K562 (cell line): ENCODE results near the gene FAM83F. TPM values are rescaled to one million over a fixed set of nuclear protein-coding genes. Genes with fewer than 3 reads are reported as not detected.

Experiments
- CAMTA2 ChIP-seq: fragments of 250-450 bp; sonication (Bioruptor Pico); conservative IDR thresholded peaks from 2 replicates; pipeline ENCODE4 v1.5.1; 2022
- CCNT2 ChIP-seq: IDR thresholded peaks from 2 replicates; pipeline ENCODE4 v1.6.1; 2011; ENCODE audit warnings: borderline replicate concordance, low read depth, mild to moderate bottlenecking, moderate library complexity, mixed read lengths, low read length; ENCODE audit not compliant: insufficient read length; ENCODE audit errors: extremely low read depth
- FOXA1 ChIP-seq: fragments of 450-650 bp; IDR thresholded peaks from 2 replicates; pipeline ENCODE4 v1.6.1; 2016; ENCODE audit warnings: mild to moderate bottlenecking, borderline replicate concordance
- ZBED1 ChIP-seq: IDR thresholded peaks from 2 replicates; pipeline ENCODE4 v1.6.1; 2014
- ZNF140 ChIP-seq: fragments of 250-450 bp; sonication (Bioruptor Pico); IDR thresholded peaks from 2 replicates; pipeline ENCODE4 v1.8.0; 2021; ENCODE audit warnings: moderate library complexity, mild to moderate bottlenecking, inconsistent platforms
- polyA plus RNA-seq, 8 experiments: library from polyadenylated mRNA; depleted of rRNA in 4 of 8; stranded (reverse) in 5 of 8; unstranded in 3 of 8; fragments of >200 nt; fragmentation: Nextera tagmentation in 2 of 8; fragmentation: Illumina TruSeq in 1 of 8; extraction: Ambion mirVana in 2 of 8; extraction: Trizol in 1 of 8; gene quantifications; 2 replicates each; pipeline versions ENCODE4 v1.2.1 to v1.2.3, GENCODE V29; 2011 to 2014; ENCODE audit warnings: inconsistent platforms in 1 of 8, missing spikeins in 1 of 8
- total RNA-seq, 7 experiments: library from RNA; depleted of rRNA in 6 of 7; stranded (reverse); fragments of >200 nt in 6 of 7; fragmentation: Illumina TruSeq in 2 of 7; extraction: Trizol in 2 of 7; gene quantifications; 2 replicates each; pipeline versions ENCODE4 v1.2.1 to v1.2.3, GENCODE V29; 2011 to 2021; ENCODE audit warnings: low replicate concordance in 1 of 7
- TF ChIP-seq, protein P1 (sequence below): fragments of 450-650 bp; IDR thresholded peaks from 2 replicates; pipeline ENCODE4 v1.6.1; 2016; ENCODE audit warnings: mild to moderate bottlenecking, moderate library complexity
- TF ChIP-seq, protein P2 (sequence below): fragments of 450-650 bp; IDR thresholded peaks from 2 replicates; pipeline ENCODE4 v1.6.1; 2017; ENCODE audit warnings: mild to moderate bottlenecking, moderate library complexity
- TF ChIP-seq, protein P3 (sequence below): sonication (generic); formaldehyde crosslinking; IDR thresholded peaks from 2 replicates; pipeline ENCODE4 v1.8.0; 2023; ENCODE audit warnings: missing genetic modification reagents, mild to moderate bottlenecking, borderline replicate concordance

Gene FAM83F
- total and polyA plus RNA-seq, 9 of the 15 experiments (the other 6 are each of a cell fraction or from before 2014, with no cell fraction given), result under 0.01 to 0.13 (median 0.04) TPM; not detected in 1

DNA sequence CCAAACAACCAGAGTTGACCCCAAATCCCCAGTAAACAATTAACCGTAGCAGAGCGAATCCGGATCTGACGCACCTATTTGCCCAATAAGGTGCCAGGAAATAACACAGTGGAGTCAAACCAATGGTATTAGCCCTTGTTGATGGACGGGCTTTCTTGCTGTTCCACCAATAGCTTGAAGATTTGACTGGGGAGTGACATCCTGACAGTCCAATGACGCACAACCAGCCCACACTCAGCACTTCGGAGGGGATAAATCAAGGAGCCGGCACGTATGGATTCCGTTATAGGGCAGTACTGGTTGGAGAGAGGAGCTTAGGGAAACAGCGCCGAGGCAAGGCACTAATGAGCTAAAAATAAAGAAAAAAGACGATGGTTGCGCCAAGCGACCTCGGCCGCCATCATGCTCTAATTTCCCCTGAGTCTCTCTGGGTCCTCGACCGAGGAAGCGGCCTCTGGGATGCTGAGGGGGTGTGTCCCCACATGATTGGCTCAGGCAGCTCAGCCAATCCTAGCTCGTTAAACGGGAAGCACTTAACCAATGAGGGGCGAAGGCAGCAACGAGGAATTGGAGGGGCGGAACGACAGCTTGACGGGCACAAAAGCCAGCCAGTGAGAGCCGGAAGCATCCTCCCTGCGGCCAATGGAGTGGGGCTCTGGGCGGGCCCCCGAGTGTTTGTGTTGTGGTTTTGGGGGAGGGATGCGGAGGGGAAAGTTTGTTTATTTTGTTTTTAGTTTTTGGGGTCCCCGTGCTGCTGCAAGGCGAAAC, 49.5 kb downstream of the FAM83F start (continued):
- TF ChIP-seq, protein P1, sequence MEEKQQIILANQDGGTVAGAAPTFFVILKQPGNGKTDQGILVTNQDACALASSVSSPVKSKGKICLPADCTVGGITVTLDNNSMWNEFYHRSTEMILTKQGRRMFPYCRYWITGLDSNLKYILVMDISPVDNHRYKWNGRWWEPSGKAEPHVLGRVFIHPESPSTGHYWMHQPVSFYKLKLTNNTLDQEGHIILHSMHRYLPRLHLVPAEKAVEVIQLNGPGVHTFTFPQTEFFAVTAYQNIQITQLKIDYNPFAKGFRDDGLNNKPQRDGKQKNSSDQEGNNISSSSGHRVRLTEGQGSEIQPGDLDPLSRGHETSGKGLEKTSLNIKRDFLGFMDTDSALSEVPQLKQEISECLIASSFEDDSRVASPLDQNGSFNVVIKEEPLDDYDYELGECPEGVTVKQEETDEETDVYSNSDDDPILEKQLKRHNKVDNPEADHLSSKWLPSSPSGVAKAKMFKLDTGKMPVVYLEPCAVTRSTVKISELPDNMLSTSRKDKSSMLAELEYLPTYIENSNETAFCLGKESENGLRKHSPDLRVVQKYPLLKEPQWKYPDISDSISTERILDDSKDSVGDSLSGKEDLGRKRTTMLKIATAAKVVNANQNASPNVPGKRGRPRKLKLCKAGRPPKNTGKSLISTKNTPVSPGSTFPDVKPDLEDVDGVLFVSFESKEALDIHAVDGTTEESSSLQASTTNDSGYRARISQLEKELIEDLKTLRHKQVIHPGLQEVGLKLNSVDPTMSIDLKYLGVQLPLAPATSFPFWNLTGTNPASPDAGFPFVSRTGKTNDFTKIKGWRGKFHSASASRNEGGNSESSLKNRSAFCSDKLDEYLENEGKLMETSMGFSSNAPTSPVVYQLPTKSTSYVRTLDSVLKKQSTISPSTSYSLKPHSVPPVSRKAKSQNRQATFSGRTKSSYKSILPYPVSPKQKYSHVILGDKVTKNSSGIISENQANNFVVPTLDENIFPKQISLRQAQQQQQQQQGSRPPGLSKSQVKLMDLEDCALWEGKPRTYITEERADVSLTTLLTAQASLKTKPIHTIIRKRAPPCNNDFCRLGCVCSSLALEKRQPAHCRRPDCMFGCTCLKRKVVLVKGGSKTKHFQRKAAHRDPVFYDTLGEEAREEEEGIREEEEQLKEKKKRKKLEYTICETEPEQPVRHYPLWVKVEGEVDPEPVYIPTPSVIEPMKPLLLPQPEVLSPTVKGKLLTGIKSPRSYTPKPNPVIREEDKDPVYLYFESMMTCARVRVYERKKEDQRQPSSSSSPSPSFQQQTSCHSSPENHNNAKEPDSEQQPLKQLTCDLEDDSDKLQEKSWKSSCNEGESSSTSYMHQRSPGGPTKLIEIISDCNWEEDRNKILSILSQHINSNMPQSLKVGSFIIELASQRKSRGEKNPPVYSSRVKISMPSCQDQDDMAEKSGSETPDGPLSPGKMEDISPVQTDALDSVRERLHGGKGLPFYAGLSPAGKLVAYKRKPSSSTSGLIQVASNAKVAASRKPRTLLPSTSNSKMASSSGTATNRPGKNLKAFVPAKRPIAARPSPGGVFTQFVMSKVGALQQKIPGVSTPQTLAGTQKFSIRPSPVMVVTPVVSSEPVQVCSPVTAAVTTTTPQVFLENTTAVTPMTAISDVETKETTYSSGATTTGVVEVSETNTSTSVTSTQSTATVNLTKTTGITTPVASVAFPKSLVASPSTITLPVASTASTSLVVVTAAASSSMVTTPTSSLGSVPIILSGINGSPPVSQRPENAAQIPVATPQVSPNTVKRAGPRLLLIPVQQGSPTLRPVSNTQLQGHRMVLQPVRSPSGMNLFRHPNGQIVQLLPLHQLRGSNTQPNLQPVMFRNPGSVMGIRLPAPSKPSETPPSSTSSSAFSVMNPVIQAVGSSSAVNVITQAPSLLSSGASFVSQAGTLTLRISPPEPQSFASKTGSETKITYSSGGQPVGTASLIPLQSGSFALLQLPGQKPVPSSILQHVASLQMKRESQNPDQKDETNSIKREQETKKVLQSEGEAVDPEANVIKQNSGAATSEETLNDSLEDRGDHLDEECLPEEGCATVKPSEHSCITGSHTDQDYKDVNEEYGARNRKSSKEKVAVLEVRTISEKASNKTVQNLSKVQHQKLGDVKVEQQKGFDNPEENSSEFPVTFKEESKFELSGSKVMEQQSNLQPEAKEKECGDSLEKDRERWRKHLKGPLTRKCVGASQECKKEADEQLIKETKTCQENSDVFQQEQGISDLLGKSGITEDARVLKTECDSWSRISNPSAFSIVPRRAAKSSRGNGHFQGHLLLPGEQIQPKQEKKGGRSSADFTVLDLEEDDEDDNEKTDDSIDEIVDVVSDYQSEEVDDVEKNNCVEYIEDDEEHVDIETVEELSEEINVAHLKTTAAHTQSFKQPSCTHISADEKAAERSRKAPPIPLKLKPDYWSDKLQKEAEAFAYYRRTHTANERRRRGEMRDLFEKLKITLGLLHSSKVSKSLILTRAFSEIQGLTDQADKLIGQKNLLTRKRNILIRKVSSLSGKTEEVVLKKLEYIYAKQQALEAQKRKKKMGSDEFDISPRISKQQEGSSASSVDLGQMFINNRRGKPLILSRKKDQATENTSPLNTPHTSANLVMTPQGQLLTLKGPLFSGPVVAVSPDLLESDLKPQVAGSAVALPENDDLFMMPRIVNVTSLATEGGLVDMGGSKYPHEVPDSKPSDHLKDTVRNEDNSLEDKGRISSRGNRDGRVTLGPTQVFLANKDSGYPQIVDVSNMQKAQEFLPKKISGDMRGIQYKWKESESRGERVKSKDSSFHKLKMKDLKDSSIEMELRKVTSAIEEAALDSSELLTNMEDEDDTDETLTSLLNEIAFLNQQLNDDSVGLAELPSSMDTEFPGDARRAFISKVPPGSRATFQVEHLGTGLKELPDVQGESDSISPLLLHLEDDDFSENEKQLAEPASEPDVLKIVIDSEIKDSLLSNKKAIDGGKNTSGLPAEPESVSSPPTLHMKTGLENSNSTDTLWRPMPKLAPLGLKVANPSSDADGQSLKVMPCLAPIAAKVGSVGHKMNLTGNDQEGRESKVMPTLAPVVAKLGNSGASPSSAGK, result no peak; the same call in 1 of the 2 replicates
- TF ChIP-seq CAMTA2 (no peak), ZNF140 (CRISPR knock-in tag) (no peak), ZBED1 (no peak), CCNT2 (no peak), FOXA1 (no peak)
- TF ChIP-seq, protein P2, sequence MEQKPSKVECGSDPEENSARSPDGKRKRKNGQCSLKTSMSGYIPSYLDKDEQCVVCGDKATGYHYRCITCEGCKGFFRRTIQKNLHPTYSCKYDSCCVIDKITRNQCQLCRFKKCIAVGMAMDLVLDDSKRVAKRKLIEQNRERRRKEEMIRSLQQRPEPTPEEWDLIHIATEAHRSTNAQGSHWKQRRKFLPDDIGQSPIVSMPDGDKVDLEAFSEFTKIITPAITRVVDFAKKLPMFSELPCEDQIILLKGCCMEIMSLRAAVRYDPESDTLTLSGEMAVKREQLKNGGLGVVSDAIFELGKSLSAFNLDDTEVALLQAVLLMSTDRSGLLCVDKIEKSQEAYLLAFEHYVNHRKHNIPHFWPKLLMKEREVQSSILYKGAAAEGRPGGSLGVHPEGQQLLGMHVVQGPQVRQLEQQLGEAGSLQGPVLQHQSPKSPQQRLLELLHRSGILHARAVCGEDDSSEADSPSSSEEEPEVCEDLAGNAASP, result no peak
- TF ChIP-seq, protein P3, sequence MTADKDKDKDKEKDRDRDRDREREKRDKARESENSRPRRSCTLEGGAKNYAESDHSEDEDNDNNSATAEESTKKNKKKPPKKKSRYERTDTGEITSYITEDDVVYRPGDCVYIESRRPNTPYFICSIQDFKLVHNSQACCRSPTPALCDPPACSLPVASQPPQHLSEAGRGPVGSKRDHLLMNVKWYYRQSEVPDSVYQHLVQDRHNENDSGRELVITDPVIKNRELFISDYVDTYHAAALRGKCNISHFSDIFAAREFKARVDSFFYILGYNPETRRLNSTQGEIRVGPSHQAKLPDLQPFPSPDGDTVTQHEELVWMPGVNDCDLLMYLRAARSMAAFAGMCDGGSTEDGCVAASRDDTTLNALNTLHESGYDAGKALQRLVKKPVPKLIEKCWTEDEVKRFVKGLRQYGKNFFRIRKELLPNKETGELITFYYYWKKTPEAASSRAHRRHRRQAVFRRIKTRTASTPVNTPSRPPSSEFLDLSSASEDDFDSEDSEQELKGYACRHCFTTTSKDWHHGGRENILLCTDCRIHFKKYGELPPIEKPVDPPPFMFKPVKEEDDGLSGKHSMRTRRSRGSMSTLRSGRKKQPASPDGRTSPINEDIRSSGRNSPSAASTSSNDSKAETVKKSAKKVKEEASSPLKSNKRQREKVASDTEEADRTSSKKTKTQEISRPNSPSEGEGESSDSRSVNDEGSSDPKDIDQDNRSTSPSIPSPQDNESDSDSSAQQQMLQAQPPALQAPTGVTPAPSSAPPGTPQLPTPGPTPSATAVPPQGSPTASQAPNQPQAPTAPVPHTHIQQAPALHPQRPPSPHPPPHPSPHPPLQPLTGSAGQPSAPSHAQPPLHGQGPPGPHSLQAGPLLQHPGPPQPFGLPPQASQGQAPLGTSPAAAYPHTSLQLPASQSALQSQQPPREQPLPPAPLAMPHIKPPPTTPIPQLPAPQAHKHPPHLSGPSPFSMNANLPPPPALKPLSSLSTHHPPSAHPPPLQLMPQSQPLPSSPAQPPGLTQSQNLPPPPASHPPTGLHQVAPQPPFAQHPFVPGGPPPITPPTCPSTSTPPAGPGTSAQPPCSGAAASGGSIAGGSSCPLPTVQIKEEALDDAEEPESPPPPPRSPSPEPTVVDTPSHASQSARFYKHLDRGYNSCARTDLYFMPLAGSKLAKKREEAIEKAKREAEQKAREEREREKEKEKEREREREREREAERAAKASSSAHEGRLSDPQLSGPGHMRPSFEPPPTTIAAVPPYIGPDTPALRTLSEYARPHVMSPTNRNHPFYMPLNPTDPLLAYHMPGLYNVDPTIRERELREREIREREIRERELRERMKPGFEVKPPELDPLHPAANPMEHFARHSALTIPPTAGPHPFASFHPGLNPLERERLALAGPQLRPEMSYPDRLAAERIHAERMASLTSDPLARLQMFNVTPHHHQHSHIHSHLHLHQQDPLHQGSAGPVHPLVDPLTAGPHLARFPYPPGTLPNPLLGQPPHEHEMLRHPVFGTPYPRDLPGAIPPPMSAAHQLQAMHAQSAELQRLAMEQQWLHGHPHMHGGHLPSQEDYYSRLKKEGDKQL (CRISPR knock-in tag), result no peak
